CD4-positive, alpha-beta T cell treated with Interleukin-4 for 1 hour (primary cell): ENCODE data around the gene TMEM213.
"Not testable (repeated sequence)": the region's sequence is repeated elsewhere in the genome, so short reads cannot be mapped to it uniquely, and the experiment has no call there.

Source experiments
- DNase-seq, 2 donors: peaks; one replicate each; pipeline ENCODE4 v3.0.0-alpha.2; 2020 to 2022

The TMEM213 gene

DNA sequence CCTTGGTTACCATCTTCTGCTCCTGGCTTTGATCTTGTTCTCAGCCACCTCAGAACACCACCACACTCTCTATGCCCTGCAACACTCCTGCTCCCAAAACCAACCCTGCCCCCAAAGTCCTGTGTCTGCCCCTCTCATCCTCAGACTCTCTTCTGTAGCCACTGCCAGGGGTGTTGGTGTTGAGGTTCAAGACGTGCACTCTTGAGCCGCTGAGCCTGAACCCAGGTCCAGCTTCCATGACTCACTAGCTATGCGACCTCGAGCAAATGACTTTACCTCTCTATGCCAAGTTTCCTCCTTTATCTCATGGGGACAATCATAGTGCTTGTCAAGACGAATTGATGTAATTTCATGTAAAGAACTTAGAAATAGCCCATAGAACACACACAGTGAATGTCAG lies 1.0 kb downstream of the TMEM213 start:
- no peak for DNase-seq

- DNase-seq: no peak
Measured at GRCh38 chr7:138799336-138800000, 1.7 kb downstream of the TMEM213 start.

DNA sequence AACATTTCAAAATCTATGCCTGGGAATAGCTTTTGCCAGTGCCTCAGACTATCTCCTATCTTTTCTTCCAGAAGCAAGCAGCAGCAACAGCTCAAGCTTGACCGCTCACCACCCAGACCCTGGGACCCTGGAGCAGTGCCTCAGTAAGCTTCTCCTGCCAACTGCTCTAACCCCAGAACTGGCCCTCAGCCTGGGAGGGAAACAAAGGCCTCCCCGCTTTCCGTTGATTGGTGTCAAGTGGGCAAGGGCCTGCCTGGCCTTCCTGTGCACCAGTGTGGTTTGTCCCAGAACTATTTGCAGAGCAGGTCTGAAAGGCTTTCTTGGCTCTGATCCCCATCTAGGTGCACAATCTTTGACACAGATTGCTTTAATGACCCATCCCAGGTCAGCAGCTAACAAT lies 3.5 kb downstream of the TMEM213 start:
- DNase-seq: no peak

- no peak for DNase-seq
Measured at GRCh38 chr7:138802706-138803105, 4.9 kb downstream of the TMEM213 start.

DNA sequence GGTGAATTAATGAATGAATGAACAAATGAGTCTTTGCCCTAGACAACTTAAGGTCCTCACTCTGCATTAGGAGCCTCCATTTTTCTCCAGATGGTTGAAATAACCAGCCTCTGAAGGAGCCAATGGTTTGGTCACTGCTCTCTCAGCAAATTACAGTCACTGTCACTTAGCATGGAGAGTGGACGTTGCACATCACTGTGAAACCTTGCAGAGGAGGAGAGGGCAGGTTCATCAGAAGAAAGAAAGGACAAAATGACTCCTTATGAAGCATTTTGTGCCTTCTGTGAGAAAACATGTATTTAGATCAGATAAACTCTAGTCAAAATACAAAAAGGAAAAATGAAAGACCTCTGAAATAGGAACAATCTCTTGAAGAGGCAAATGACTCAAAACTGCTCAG lies 6.8 kb downstream of the TMEM213 start:
- DNase-seq: no peak

- no peak for DNase-seq
Measured at GRCh38 chr7:138809346-138809745, 11.6 kb downstream of the TMEM213 start.

DNA sequence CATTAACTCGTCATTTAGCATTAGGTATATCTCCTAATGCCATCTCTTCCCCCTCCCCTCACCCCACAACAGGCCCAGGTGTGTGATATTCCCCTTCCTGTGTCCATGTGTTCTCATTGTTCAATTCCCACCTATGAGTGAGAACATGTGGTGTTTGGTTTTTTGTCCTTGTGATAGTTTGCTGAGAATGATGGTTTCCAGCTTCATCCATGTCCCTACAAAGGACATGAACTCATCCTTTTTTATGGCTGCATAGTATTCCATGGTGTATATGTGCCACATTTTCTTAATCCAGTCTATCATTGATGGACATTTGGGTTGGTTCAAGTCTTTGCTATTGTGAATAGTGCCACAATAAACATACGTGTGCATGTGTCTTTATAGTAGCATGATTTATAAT lies 13.5 kb downstream of the TMEM213 start:
- DNase-seq: not testable (repeated sequence)

DNA sequence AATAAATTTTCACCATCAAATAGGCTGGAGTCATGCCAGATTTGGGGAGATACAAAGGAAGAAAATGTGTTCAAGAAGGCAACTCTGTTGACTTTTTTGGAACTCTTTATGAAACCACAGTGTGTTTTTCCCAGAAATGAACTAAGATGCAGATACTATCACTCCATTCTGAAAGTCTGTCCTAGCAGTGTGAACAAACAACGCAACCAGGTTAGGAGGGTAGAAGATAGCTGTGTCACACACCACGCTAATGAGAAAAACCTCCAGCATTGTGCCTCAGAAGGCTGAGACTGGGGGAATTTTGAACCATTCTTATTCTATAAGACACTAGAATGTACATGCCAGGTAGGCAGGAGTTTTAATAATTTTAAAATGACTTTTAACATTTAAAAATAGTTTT lies 16.2 kb downstream of the TMEM213 start:
- DNase-seq: no peak

DNA sequence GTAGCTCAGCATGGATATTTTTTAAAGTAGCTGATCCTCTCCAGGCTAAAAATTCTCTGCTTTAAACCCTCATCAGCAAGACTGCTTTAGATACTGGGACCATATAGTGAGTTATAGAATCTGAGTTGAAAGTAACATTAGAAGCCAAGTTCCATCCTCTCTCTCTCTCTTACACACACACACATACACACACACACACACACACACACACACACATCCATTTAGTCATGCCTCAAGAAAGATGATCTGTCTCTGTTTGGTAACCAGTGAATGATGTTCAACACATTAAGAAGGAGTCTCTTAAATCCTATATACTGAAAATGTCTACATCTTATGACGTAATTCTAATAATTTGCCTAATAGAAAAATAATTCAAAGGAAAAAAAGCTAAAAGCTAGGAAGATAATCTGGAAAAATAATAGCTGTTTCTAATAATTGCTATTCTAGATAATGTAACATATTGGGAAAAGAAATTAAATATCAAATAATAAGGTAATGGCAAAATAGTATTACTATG lies 17.1 kb downstream of the TMEM213 start:
- DNase-seq: no peak

GRCh38 chr7:138816650-138817049 lies 18.9 kb downstream of the TMEM213 start:
- DNase-seq: no peak

GRCh38 chr7:138819625-138820024 lies 21.8 kb downstream of the TMEM213 start:
- DNase-seq: no peak

DNA sequence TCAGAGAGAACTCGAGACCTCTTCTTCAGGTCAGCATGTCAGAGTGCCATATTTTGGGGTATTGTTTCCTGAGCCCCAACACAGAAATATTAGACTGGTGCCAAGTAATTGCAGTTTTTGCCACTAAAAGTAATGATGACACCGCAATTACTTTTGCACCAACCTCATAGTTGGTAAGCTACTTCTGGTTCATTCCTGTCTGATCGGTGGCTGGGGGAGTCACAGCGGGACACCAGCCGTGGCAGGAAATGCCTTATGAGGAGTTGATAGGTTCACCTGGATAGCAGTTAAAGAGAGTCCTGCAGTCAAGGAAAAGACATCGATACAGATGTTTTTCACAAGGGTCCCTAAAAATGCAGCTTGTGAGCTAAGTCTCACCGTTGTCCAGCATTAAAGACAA lies 24.1 kb downstream of the TMEM213 start:
- no peak for DNase-seq

DNA sequence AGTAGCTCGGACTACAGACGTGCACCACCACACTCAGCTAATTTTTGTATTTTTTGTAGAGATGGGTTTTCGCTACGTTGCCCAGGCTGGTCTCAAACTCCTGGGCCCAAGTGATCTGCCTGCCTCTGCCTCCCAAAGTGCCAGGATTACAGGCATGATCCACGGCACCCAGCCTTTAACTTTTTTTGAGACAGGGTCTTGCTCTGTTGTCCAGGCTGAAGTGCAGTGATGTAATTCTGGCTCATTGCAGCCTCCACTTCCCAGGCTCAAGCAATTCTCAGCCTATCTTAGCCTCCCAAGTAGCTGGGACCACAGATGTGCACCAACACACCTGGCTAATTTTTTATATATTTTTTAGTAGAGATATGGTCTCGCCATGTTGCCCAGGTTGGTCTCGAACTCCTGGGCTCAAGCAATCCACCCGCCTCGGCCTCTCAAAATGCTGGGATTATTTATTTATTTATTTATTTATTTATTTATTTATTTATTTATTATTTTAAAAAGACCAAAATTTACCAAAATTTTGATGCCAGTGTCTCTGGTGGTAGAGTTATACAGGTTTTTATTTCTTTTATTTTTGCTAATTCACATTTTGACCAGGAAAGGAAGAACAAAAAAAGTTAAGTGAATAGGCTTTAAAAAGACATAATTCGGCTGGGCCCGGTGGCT lies 25.2 kb downstream of the TMEM213 start:
- DNase-seq: no peak

GRCh38 chr7:138825049-138825721 lies 27.4 kb downstream of the TMEM213 start:
- DNase-seq: no peak

GRCh38 chr7:138828302-138828701 lies 30.5 kb downstream of the TMEM213 start:
- no peak for DNase-seq

GRCh38 chr7:138829335-138829734 lies 31.5 kb downstream of the TMEM213 start:
- no peak for DNase-seq

GRCh38 chr7:138832966-138833365 lies 35.2 kb downstream of the TMEM213 start:
- DNase-seq: no peak

GRCh38 chr7:138833596-138833995 lies 35.8 kb downstream of the TMEM213 start:
- no peak for DNase-seq

DNA sequence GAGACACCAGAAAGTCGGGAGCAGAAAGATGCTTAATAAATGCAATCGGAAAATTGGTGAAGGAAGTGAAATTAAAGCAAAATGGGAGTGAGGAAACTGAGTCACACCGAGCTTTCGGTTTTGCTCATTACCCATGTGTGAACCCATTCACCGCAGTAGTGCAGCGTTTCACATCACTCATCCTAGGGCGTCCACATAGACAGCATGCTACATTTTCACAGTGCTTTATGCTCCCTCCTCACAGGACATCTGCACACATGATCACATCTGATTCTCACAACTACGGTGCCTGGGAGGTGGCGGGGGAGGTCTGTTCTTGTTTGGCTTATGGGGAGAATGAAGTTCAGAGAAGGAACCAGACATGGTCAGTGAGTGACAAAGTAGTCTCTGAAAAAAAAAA lies 36.8 kb downstream of the TMEM213 start:
- DNase-seq: no peak

DNA sequence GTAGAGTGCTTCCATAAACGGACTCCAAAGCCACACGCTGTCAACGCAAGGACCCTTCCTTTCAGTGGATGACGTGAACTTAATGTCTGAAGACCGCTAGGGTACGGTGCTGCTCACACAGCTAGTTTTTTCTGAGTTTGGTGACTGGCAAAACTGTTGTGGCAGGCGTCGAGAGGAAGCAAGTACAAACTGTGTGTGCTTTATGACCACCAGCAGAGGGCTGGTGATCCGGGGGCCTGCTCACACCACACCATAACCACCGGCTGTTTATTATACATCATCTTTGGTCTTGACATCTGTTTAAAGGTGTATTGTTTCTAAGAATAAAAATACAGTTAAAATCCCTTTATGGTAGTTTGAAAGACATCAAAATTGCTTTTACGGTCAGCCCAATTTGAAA lies 37.3 kb downstream of the TMEM213 start:
- DNase-seq: no peak

DNA sequence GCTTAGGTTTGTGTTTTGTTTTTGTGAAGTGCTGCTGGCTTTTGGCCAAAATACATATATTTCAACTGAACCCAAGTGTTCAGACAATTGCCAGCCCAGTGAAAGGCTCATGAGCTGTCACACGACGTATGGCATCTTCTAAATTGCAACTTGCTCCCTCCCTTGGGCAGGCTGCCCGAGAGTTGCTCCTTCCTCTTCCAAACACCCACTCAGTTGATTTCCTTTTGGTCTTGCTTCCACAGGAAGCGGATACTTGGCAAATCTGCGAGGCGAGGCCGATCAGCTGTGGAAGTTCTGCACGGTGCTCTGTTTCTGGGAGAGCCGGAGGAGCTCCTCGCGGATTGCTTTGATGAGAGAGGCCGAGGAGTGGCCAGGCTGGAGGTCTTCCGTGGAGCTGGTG lies 39.8 kb downstream of the TMEM213 start:
- no peak for DNase-seq

DNA sequence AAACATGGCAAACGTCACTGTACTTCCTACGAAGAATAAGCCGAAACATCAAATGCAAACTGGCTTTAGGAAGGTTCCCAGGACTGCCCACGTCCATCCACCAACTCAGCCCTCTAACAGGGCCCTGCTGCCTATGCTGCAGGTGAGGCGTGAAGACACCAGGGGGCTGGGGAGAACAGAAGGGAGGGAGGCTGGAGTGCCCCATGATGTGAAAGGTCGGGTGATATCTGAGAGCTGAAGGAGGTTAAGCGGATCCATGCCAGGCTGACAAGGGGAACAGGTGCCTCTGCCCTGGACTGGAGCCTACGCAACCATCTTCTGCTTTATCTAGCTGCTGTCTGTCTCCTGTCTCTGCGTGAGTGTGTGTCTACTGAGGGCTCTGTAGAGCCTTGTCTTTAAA lies 40.4 kb downstream of the TMEM213 start:
- DNase-seq: no peak

GRCh38 chr7:138842111-138842510 lies 44.3 kb downstream of the TMEM213 start:
- no peak for DNase-seq
